WERI-Rb-1 (cell line): ENCODE results near the gene PLXNA4.

ENCODE experiments used
- DNase-seq: peaks from one replicate; pipeline ENCODE4 v3.0.0-alpha.2; 2020
- H3K27ac ChIP-seq: fragments of 250-450 bp; sonication (Bioruptor Pico); 2 replicates; pipeline ENCODE4 v1.5.1; 2020; ENCODE audit warnings: mild to moderate bottlenecking, moderate library complexity
- H3K27me3 ChIP-seq: fragments of 250-450 bp; sonication (Bioruptor Pico); 2 replicates; pipeline ENCODE4 v1.5.1; 2021; ENCODE audit warnings: mild to moderate bottlenecking, low read depth, moderate library complexity; ENCODE audit not compliant: insufficient read depth, severe bottlenecking
- H3K36me3 ChIP-seq: fragments of 250-450 bp; sonication (Bioruptor Pico); 2 replicates; pipeline ENCODE4 v1.5.1; 2020; ENCODE audit warnings: mild to moderate bottlenecking, moderate library complexity
- H3K4me3 ChIP-seq: 2 replicates; pipeline ENCODE4 v1.5.1; 2011; ENCODE audit warnings: low read depth, mild to moderate bottlenecking, control low read depth, low read length
- H3K9me3 ChIP-seq: fragments of 250-450 bp; sonication (Bioruptor Pico); 2 replicates; pipeline ENCODE4 v1.5.1; 2021; ENCODE audit warnings: mild to moderate bottlenecking, moderate library complexity; ENCODE audit not compliant: severe bottlenecking
- TF ChIP-seq, protein P1 (sequence below): IDR thresholded peaks from 2 replicates; pipeline ENCODE4 v1.5.1; 2011; ENCODE audit warnings: low read depth, mild to moderate bottlenecking, control low read depth, inconsistent platforms, low read length

Gene PLXNA4

DNA sequence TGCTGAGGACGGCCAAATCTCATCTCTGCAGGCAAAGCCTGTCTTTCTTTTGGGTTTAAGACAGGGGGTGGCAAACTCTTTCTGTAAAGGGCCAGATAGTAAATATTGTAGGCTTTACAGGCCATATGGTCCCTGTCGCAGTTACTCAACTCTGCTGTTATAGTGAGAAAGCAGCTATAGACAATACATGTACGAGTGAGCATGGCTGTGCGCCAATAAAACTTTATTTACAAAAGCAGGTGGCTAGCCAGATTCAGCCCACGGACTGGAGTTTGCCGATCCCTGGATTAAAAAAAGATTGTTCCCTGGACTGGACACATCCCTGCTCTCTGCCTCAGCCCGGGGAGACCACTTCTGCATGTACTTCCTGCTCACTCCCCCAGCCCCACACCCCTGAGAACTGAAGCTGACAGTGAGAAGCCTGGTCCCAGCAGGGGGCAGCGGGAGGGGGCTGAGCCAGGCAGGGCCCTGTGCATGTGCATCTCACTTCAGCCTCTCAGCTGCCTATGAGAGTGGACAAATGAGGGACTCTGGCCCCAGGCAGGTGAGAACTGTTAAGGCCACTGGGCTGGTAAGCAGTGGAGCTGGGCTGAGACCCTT, 392.4 kb downstream of the PLXNA4 start:
- TF ChIP-seq, protein P1, sequence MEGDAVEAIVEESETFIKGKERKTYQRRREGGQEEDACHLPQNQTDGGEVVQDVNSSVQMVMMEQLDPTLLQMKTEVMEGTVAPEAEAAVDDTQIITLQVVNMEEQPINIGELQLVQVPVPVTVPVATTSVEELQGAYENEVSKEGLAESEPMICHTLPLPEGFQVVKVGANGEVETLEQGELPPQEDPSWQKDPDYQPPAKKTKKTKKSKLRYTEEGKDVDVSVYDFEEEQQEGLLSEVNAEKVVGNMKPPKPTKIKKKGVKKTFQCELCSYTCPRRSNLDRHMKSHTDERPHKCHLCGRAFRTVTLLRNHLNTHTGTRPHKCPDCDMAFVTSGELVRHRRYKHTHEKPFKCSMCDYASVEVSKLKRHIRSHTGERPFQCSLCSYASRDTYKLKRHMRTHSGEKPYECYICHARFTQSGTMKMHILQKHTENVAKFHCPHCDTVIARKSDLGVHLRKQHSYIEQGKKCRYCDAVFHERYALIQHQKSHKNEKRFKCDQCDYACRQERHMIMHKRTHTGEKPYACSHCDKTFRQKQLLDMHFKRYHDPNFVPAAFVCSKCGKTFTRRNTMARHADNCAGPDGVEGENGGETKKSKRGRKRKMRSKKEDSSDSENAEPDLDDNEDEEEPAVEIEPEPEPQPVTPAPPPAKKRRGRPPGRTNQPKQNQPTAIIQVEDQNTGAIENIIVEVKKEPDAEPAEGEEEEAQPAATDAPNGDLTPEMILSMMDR = 0 out of 2 replicates have a peak, but pooled peaks have one; percentile 27
- Histone ChIP-seq H3K27ac (peak overlapping the region; percentile 26; the same call in 1 of the 2 replicates), H3K36me3 (no peaks in the 10 kb centered on the region), H3K4me3 (no peak overlapping the region), H3K27me3 (no peaks in the 10 kb centered on the region), H3K9me3 (peaks cover 10% of the 10 kb centered on the region)
- DNase-seq = peak; percentile 45

DNA sequence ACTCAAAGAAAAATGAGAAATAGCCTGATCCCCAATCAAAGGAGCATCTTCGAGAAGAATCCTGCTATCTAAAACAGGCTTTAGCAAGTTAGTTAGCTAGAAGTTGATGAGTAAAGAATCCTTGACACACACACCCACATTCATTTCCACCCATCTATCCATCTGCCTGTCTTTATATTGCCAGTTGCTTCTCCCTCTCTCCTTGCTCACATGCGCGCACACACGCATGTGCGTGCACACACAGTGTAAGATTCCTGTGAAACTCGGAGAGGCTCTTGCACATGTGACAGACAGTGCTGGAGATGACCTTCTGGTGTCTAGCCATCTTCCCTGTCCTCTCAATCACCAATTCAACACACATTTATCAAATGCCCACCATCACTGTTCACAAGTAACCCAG, 393.3 kb downstream of the PLXNA4 start:
- DNase-seq = no peak
- H3K27ac ChIP-seq = no peak overlapping the region
- TF ChIP-seq, protein P1 = no peak
- peaks cover 10% of the 10 kb centered on the region for H3K9me3 ChIP-seq
- no peaks in the 10 kb centered on the region for H3K36me3 ChIP-seq
- H3K4me3 ChIP-seq = no peak overlapping the region
- H3K27me3 ChIP-seq = no peaks in the 10 kb centered on the region

DNA sequence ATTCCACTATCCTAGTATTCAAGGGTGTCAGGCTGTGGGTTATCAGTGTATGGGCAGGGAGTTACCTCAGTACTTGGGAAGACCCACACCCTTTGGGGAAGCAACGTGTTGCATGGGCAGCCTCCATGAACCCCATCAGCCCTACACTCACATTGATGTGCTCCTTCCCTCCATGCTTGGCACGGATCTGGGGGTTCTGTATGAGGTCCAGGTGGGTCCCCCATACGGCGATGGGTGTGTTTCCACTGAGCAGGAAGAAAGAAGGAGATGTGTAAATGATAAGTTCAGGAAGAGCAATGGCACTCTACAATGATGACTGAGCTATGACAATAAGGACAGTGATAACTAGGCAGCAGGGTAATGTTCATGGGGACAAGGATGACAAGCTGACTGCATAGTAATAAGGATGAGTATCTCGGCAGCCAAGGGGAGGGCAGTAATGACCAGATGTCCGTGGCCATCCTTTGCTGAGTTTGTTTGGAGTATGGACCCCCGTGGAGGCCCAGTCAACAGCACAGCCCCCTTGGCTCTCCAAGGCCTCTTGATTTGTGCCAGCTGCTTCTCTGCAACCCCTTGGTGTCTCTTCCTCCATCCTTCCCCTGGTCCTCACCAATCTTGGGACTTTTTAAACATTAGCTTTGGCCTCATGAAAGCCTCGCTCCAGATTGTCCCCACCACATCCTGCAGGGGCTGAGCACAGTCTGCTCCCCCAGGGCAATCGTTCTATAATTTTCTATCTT, 394.2 kb downstream of the PLXNA4 start:
- peaks cover 4% of the 10 kb centered on the region for H3K9me3 ChIP-seq
- no peak for DNase-seq
- no peak overlapping the region for H3K4me3 ChIP-seq
- H3K36me3 ChIP-seq = no peaks in the 10 kb centered on the region
- H3K27ac ChIP-seq = no peak overlapping the region
- TF ChIP-seq, protein P1 = no peak
- no peaks in the 10 kb centered on the region for H3K27me3 ChIP-seq

DNA sequence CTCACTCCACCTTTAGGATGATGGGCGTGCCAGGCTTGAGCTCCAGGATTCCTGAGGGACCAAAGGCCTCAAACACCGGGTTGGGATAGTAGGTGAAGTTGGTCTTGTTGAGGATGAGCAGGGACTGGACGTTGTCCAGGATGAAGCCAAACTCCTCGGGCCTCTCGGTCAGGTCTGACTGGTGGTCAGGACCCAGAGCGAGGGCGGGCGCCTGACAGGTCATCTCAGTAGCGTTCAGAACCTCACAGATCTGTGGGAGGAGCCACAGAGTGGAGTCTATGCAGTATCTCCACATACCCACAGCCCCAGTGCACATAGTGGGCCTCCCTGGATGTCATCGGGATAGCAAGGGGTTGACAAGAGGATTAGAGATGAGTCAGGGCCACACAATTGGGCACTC, 394.9 kb downstream of the PLXNA4 start:
- no peak for DNase-seq
- H3K36me3 ChIP-seq = no peaks in the 10 kb centered on the region
- TF ChIP-seq, protein P1 = no peak
- no peak overlapping the region for H3K4me3 ChIP-seq
- H3K27me3 ChIP-seq = no peaks in the 10 kb centered on the region
- H3K9me3 ChIP-seq = no peaks in the 10 kb centered on the region
- no peak overlapping the region for H3K27ac ChIP-seq

DNA sequence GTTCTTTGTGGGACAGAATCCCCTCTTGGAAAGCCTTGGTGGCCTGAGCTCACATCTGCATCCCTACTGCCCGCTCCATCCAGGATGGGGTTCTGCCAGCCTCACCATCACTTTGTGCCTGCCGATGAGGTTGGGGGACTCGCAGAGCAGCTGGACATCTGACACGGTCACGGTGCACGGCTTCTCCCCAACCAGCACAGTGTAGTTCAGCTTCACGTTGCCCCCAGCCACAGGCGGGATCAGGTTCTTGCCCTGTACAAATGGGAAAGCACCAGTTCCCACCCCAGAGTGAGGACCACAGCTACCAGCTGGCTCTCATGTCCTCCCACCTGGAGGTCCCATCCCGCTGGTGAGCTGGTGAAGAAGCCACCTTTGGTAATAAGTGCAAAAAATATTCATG, 395.8 kb downstream of the PLXNA4 start:
- Histone ChIP-seq H3K27me3 (no peaks in the 10 kb centered on the region), H3K9me3 (no peaks in the 10 kb centered on the region), H3K27ac (no peak overlapping the region), H3K4me3 (no peak overlapping the region), H3K36me3 (no peaks in the 10 kb centered on the region)
- TF ChIP-seq, protein P1 = no peak
- DNase-seq = no peak
